H9 (cell line): ENCODE measurements around the gene METTL22. TPM values are rescaled to one million over a fixed set of nuclear protein-coding genes. Genes with fewer than 3 reads are reported as not detected.

ENCODE experiments used
- DNase-seq: peaks from one replicate; pipeline ENCODE4 v3.0.0-alpha.2; 2017
- H2AFZ ChIP-seq: one replicate; pipeline ENCODE4 v1.6.1; 2013; ENCODE audit warnings: mild to moderate bottlenecking, low read length, control low read depth, moderate library complexity
- H2AK5ac ChIP-seq: 2 replicates; pipeline ENCODE4 v1.6.1; 2013; ENCODE audit warnings: low read length, control low read depth, mixed read lengths; ENCODE audit not compliant: insufficient read length
- H2BK120ac ChIP-seq: one replicate; pipeline ENCODE4 v1.6.1; 2013; ENCODE audit warnings: low read depth, mild to moderate bottlenecking, low read length, control low read depth, inconsistent platforms; ENCODE audit not compliant: poor library complexity, severe bottlenecking
- H2BK12ac ChIP-seq: 2 replicates; pipeline ENCODE4 v1.6.1; 2013; ENCODE audit warnings: low read length, control low read depth, mixed read lengths, low read depth; ENCODE audit not compliant: insufficient read length
- H2BK15ac ChIP-seq: 2 replicates; pipeline ENCODE4 v1.6.1; 2013; ENCODE audit warnings: low read depth, low read length, control low read depth
- H2BK20ac ChIP-seq: one replicate; pipeline ENCODE4 v1.6.1; 2013; ENCODE audit warnings: low read depth, mild to moderate bottlenecking, low read length, control low read depth, inconsistent platforms; ENCODE audit not compliant: poor library complexity, severe bottlenecking
- H2BK5ac ChIP-seq: 2 replicates; pipeline ENCODE4 v1.6.1; 2013; ENCODE audit warnings: low read length, control low read depth, mixed read lengths; ENCODE audit not compliant: insufficient read length
- H3K14ac ChIP-seq: 2 replicates; pipeline ENCODE4 v1.6.1; 2013; ENCODE audit warnings: low read length, control low read depth; ENCODE audit not compliant: insufficient read depth
- H3K18ac ChIP-seq: 2 replicates; pipeline ENCODE4 v1.6.1; 2013; ENCODE audit warnings: low read depth, mild to moderate bottlenecking, mixed read lengths, low read length, control low read depth; ENCODE audit not compliant: insufficient read length
- H3K23ac ChIP-seq: 2 replicates; pipeline ENCODE4 v1.6.1; 2013; ENCODE audit warnings: low read length, control low read depth, mixed read lengths, low read depth; ENCODE audit not compliant: insufficient read length
- H3K23me2 ChIP-seq: 2 replicates; pipeline ENCODE4 v1.6.1; 2013; ENCODE audit warnings: low read depth, mild to moderate bottlenecking, mixed read lengths, low read length, control low read depth; ENCODE audit not compliant: insufficient read length, poor library complexity, severe bottlenecking
- H3K27ac ChIP-seq: 2 replicates; pipeline ENCODE4 v1.5.1; 2013; ENCODE audit warnings: low read length, control low read depth, mixed read lengths, low read depth; ENCODE audit not compliant: insufficient read length
- H3K27me3 ChIP-seq: 2 replicates; pipeline ENCODE4 v1.6.1; 2013; ENCODE audit warnings: low read length, control low read depth, inconsistent platforms; ENCODE audit not compliant: insufficient read depth
- H3K4ac ChIP-seq: 2 replicates; pipeline ENCODE4 v1.6.1; 2013; ENCODE audit warnings: low read depth, mild to moderate bottlenecking, control low read depth, inconsistent platforms, low read length, moderate library complexity
- H3K4me1 ChIP-seq: 2 replicates; pipeline ENCODE4 v1.6.1; 2013; ENCODE audit warnings: low read length, control low read depth, inconsistent platforms; ENCODE audit not compliant: insufficient read depth
- H3K4me2 ChIP-seq: 2 replicates; pipeline ENCODE4 v1.6.1; 2013; ENCODE audit warnings: low read length, control low read depth, mixed read lengths; ENCODE audit not compliant: insufficient read length, insufficient read depth
- H3K56ac ChIP-seq: 2 replicates; pipeline ENCODE4 v1.6.1; 2013; ENCODE audit warnings: low read depth, mild to moderate bottlenecking, mixed read lengths, low read length, control low read depth; ENCODE audit not compliant: insufficient read length
- H3K79me1 ChIP-seq: 2 replicates; pipeline ENCODE4 v1.6.1; 2013; ENCODE audit warnings: low read depth, mild to moderate bottlenecking, moderate library complexity, low read length, control low read depth, inconsistent platforms; ENCODE audit not compliant: insufficient read depth, poor library complexity, severe bottlenecking
- H3K79me2 ChIP-seq: 2 replicates; pipeline ENCODE4 v1.6.1; 2013; ENCODE audit warnings: low read length, control low read depth, inconsistent platforms; ENCODE audit not compliant: insufficient read depth
- H3K9ac ChIP-seq: 2 replicates; pipeline ENCODE4 v1.6.1; 2013; ENCODE audit warnings: low read length, control low read depth, mixed read lengths; ENCODE audit not compliant: insufficient read length; ENCODE audit errors: extremely low read depth
- H3K9me3 ChIP-seq: one replicate; pipeline ENCODE4 v1.6.1; 2013; ENCODE audit warnings: low read depth, low read length, inconsistent platforms; ENCODE audit not compliant: control insufficient read depth
- H3T11ph ChIP-seq: one replicate; pipeline ENCODE4 v1.6.1; 2013; ENCODE audit warnings: mild to moderate bottlenecking, low read length, control low read depth, inconsistent platforms
- H4K20me1 ChIP-seq: one replicate; pipeline ENCODE4 v1.6.1; 2013; ENCODE audit not compliant: control insufficient read depth, insufficient read length, insufficient read depth
- H4K5ac ChIP-seq: 2 replicates; pipeline ENCODE4 v1.6.1; 2013; ENCODE audit warnings: low read depth, mild to moderate bottlenecking, mixed read lengths, low read length, control low read depth; ENCODE audit not compliant: insufficient read length
- H4K8ac ChIP-seq: replicated peaks from 2 replicates; pipeline ENCODE4 v1.6.1; 2013; ENCODE audit warnings: low read length, control low read depth, mixed read lengths, low read depth; ENCODE audit not compliant: insufficient read length
- H4K91ac ChIP-seq: 2 replicates; pipeline ENCODE4 v1.6.1; 2013; ENCODE audit warnings: low read depth, mild to moderate bottlenecking, moderate library complexity, mixed read lengths, low read length, control low read depth; ENCODE audit not compliant: insufficient read length
- H3K27ac Mint-ChIP-seq, 3 experiments: 2 replicates in 2 of 3; 3 replicates in 1 of 3; pipeline ENCODE4 v1.8.0; 2020 to 2021; ENCODE audit warnings: mixed read lengths in 3 of 3, mild to moderate bottlenecking in 1 of 3, moderate library complexity in 1 of 3
- H3K27me3 Mint-ChIP-seq: 2 replicates; pipeline ENCODE4 v1.8.0; 2021; ENCODE audit warnings: low read depth, mild to moderate bottlenecking, moderate library complexity, mixed read lengths
- H3K36me3 Mint-ChIP-seq, 3 experiments: 2 replicates in 2 of 3; 3 replicates in 1 of 3; pipeline ENCODE4 v1.8.0; 2020 to 2021; ENCODE audit warnings: low read depth in 3 of 3, mixed read lengths in 3 of 3; ENCODE audit not compliant: insufficient read depth in 1 of 3
- H3K4me1 Mint-ChIP-seq, 2 experiments: 2 replicates each; pipeline ENCODE4 v1.8.0; 2020; ENCODE audit warnings: mixed read lengths in 2 of 2
- H3K4me3 Mint-ChIP-seq, 2 experiments: 2 replicates in 1 of 2; 3 replicates in 1 of 2; pipeline ENCODE4 v1.8.0; 2020 to 2021; ENCODE audit warnings: mild to moderate bottlenecking in 2 of 2, mixed read lengths in 2 of 2, moderate library complexity in 1 of 2
- H3K9me3 Mint-ChIP-seq, 2 experiments: 2 replicates in 1 of 2; 3 replicates in 1 of 2; pipeline ENCODE4 v1.8.0; 2020; ENCODE audit warnings: mild to moderate bottlenecking in 2 of 2, mixed read lengths in 2 of 2, moderate library complexity in 1 of 2
- CTCF ChIP-seq: fragments of 200-600 bp; sonication (generic); conservative IDR thresholded peaks from 3 replicates; pipeline ENCODE4 v1.8.0; 2021; ENCODE audit warnings: antibody characterized with exemption, mild to moderate bottlenecking
- WGBS: extraction: QIAGEN DNeasy Blood & Tissue Kit; methylation state at CpG from one replicate; pipeline ENCODE4 v1.1.7; 2013; ENCODE audit warnings: missing lambda C conversion rate, low lambda C conversion rate, mixed read lengths; ENCODE audit not compliant: insufficient read length; ENCODE audit errors: extremely low coverage; 5-methylcytosine and 5-hydroxymethylcytosine counted together
- total RNA-seq: library from RNA; stranded (reverse); gene quantifications from 2 replicates; pipeline ENCODE4 v1.2.1, GENCODE V29; 2021

METTL22 gene
- total RNA-seq, 1 experiment from 2014 or later = 51.9 TPM

- Histone ChIP-seq H3K23me2 (peaks cover 5% of the 10 kb centered on the region), H3K18ac (no peak overlapping the region), H3K79me2 (no peaks in the 10 kb centered on the region), H3K14ac (no peak overlapping the region), H3K27me3 (no peaks in the 10 kb centered on the region; the same call in 1 of the 2 replicates), H2AFZ (no peak overlapping the region), H4K8ac (no peak overlapping the region), H3K4me2 (no peak overlapping the region), H4K91ac (no peak overlapping the region), H2BK120ac (no peak overlapping the region), H2BK12ac (no peak overlapping the region), H3K79me1 (no peaks in the 10 kb centered on the region), H3K23ac (no peak overlapping the region), H3K9me3 (no peaks in the 10 kb centered on the region), H3T11ph (no peak overlapping the region), H3K4me1 (no peaks in the 10 kb centered on the region), H3K56ac (no peak overlapping the region), H3K27ac (no peak overlapping the region), H4K20me1 (no peaks in the 10 kb centered on the region), H4K5ac (no peak overlapping the region), H3K9ac (no peak overlapping the region), H2BK5ac (no peak overlapping the region), H2BK20ac (no peak overlapping the region), H2AK5ac (no peak overlapping the region), H3K4ac (no peak overlapping the region), H2BK15ac (no peak overlapping the region)
- Mint-ChIP-seq H3K9me3 (peaks cover 4 to 7% of the 10 kb centered on the region in 2 experiments), H3K4me1 (peaks cover 11 to 14% of the 10 kb centered on the region in 2 experiments), H3K36me3 (peaks cover 0 to 8% (median 2%) of the 10 kb centered on the region in 3 experiments; a peak in 4 of 7 replicates), H3K27me3 (peaks cover 32% of the 10 kb centered on the region), H3K4me3 (no peak overlapping the region), H3K27ac (no peak overlapping the region)
- TF ChIP-seq CTCF = no peak
- DNase-seq = no peak
- no CpG with 5 or more reads among the region's 5 CpGs for WGBS
Measured at GRCh38 chr16:8677481-8677880, 56.0 kb downstream of the METTL22 start.
